Lower lobe of right lung (tissue), 2 donors: ENCODE results near the gene MRPS33. TPM values are rescaled to one million over a fixed set of nuclear protein-coding genes. Genes with fewer than 3 reads are reported as not detected.
A peak's percentile ranks its signal among the peaks of the same experiment; 100 is the strongest.

Experiments used
- ATAC-seq, 2 donors: fragments of 200-7000 bp; cut with Tn5 transposase; one replicate each; pipeline ENCODE4 v1.9.1; 2020 to 2022; ENCODE audit warnings: mild to moderate bottlenecking in 2 of 2, moderate library complexity in 2 of 2
- DNase-seq: peaks from one replicate; pipeline ENCODE4 v3.0.0-alpha.2; 2020
- H3K27ac ChIP-seq: fragments of 200-600 bp; one replicate; pipeline ENCODE4 v1.8.0; 2022
- H3K27me3 ChIP-seq: fragments of 200-600 bp; one replicate; pipeline ENCODE4 v1.8.0; 2022; ENCODE audit warnings: low read depth
- H3K36me3 ChIP-seq: fragments of 200-600 bp; one replicate; pipeline ENCODE4 v1.8.0; 2022; ENCODE audit warnings: mild to moderate bottlenecking
- H3K4me1 ChIP-seq: fragments of 200-600 bp; one replicate; pipeline ENCODE4 v1.8.0; 2022
- H3K4me3 ChIP-seq: fragments of 200-600 bp; one replicate; pipeline ENCODE4 v1.8.0; 2022; ENCODE audit warnings: mild to moderate bottlenecking
- H3K9me3 ChIP-seq: fragments of 200-600 bp; one replicate; pipeline ENCODE4 v1.8.0; 2022
- intact Hi-C: fragments of 100-400 bp; cut with DNase I; formaldehyde crosslinking; loops from one replicate; pipeline ENCODE4 v1.11.0; 2022
- total RNA-seq: library from RNA; stranded (reverse); fragmentation: NEBNext Ultra II Directional; extraction: Animal tissue kit (Norgen Biotek cat#: 25700); gene quantifications from one replicate; pipeline ENCODE4 v1.2.1, GENCODE V29; 2021
- TF ChIP-seq, protein P1 (sequence below): fragments of 200-600 bp; IDR thresholded peaks from one replicate; pipeline ENCODE4 v1.8.0; 2022; ENCODE audit warnings: antibody characterized with exemption, mild to moderate bottlenecking
- donor health status: DM: no; HTN: yes; CAD: no; lungs with severe emphysema.

MRPS33 gene
- total RNA-seq, 1 donor from 2014 or later, result 34.6 TPM

DNA sequence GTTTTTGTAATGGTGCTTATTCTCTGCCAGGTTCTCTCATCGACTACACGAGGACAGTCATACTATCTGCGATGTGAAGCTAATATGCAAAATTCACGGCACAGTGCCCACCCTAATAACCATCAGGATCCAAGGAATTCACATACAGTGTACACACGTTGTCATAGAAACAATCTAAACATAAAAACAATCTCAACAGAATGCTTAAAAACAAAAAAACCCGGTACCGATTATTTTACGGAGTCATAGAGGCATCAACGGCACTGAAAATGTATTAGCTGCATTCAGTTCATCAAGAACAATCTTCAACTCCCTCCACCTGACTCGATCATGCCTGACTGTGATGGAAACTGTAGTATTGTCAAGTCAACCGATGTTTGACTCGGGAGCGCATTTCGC is 628 bp downstream of the MRPS33 start:
- Histone ChIP-seq H3K4me3 (peak overlapping the region; percentile 69), H3K27me3 (no peaks in the 10 kb centered on the region), H3K9me3 (no peaks in the 10 kb centered on the region), H3K4me1 (peaks cover 7% of the 10 kb centered on the region), H3K36me3 (peaks cover 13% of the 10 kb centered on the region), H3K27ac (peak overlapping the region; percentile 88)
- intact Hi-C loops, result loop anchor here (5.0 kb wide), 1 partner anchor 207 kb away; no protein-coding TSS in a partner anchor
- DNase-seq (no peak), ATAC-seq (peak in 1 of 2 donors; percentile 20)
- TF ChIP-seq, protein P1, sequence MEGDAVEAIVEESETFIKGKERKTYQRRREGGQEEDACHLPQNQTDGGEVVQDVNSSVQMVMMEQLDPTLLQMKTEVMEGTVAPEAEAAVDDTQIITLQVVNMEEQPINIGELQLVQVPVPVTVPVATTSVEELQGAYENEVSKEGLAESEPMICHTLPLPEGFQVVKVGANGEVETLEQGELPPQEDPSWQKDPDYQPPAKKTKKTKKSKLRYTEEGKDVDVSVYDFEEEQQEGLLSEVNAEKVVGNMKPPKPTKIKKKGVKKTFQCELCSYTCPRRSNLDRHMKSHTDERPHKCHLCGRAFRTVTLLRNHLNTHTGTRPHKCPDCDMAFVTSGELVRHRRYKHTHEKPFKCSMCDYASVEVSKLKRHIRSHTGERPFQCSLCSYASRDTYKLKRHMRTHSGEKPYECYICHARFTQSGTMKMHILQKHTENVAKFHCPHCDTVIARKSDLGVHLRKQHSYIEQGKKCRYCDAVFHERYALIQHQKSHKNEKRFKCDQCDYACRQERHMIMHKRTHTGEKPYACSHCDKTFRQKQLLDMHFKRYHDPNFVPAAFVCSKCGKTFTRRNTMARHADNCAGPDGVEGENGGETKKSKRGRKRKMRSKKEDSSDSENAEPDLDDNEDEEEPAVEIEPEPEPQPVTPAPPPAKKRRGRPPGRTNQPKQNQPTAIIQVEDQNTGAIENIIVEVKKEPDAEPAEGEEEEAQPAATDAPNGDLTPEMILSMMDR, result no peak

DNA sequence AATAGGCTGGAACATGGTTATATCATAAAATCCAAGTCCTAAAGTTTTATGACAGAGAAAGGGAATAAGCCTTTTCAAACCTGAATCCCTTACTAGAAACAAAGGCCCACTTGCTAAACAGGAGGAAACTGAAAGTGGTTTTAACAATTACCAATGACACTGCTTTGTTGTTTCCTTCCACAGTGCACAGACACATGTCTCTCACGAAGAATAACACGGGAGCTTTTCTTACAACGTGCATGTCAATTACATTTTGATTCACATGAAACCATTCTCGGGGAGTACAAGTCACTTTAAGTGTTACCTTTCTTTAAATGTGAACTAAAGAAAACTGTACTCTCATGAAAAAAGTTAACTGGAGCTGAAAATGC is 1.4 kb downstream of the MRPS33 start:
- Histone ChIP-seq H3K4me1 (peaks cover 7% of the 10 kb centered on the region), H3K27me3 (no peaks in the 10 kb centered on the region), H3K9me3 (no peaks in the 10 kb centered on the region), H3K36me3 (peaks cover 19% of the 10 kb centered on the region), H3K27ac (no peak overlapping the region), H3K4me3 (no peak overlapping the region)
- intact Hi-C loops, result loop anchor here (5.0 kb wide), 1 partner anchor 206 kb away; no protein-coding TSS in a partner anchor
- TF ChIP-seq, protein P1, result no peak
- DNase-seq, result no peak
- ATAC-seq, result no peak

DNA sequence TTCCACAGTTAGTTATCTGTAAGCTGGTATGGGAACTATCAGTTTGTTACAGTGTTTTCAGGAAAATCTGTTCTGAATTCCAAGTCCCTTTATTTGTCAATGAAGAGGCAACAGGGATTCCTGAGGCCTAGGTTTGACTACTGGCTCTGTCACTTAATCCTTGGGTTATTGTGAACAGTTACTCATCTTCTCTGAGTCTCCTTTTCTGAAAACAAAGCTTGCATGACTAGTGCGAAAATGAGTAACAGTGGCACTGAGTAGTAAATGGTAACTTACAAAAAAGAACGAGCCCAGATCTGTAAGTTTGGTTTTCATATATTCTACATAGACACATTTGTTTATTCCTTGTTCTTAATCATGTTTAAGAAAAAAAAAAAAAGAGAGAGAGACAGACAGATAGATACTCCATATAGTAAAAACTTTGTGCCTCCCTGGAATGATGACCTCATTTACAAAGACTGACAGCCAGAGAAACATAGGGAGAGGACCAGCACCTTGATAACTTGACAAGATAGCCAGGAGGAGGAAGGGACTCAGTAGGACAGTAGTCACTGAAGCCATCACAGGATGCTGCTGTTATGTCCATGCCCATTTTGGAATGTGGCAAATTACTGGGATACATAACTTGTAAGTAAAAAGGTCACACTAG is 1.9 kb downstream of the MRPS33 start:
- ATAC-seq, result no peak
- Histone ChIP-seq H3K4me1 (peaks cover 7% of the 10 kb centered on the region), H3K4me3 (no peak overlapping the region), H3K36me3 (peaks cover 22% of the 10 kb centered on the region), H3K27ac (no peak overlapping the region), H3K27me3 (no peaks in the 10 kb centered on the region), H3K9me3 (no peaks in the 10 kb centered on the region)
- intact Hi-C loops, result loop anchor here (5.0 kb wide), 1 partner anchor 206 kb away; no protein-coding TSS in a partner anchor
- TF ChIP-seq, protein P1, result no peak
- DNase-seq, result no peak

DNA sequence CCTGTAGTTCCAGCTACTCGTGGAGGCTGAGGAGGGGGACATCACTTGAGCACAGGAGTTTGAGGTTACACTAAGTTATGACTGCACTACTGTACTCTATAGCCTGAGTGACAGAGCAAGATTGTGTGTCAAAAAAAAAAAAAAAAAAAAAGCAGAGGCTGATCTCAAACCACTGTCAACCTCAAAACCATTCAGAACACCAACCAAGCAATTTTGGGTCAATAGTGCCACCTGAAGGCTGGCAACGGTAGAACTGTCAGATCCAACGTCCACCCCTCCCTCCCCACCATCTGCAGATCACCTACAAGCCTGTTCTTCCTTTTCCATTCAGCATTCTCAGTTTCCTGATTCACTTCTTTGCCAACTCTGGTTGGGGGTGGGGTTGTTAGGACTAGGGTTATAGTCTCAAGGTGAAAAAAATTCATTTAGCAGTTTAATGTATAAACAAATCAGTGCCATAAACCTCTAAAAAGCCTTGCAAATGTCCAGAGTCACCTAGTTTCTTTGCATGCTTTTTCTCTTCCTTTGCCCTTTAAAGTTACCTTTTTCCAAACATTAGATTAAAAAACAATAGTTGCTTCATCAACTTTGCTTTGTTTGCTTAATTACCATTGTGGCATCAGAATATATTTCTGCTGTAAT is 2.6 kb downstream of the MRPS33 start:
- peak; percentile 41 to 48 for ATAC-seq
- intact Hi-C loops, result loop anchor here (5.0 kb wide), 1 partner anchor 205 kb away; no protein-coding TSS in a partner anchor
- peak; percentile 49 for DNase-seq
- peaks cover 7% of the 10 kb centered on the region for H3K4me1 ChIP-seq
- H3K4me3 ChIP-seq, result no peak overlapping the region
- TF ChIP-seq, protein P1, result peak; percentile 60
- H3K27ac ChIP-seq, result no peak overlapping the region
- H3K27me3 ChIP-seq, result no peaks in the 10 kb centered on the region
- peaks cover 29% of the 10 kb centered on the region for H3K36me3 ChIP-seq
- no peaks in the 10 kb centered on the region for H3K9me3 ChIP-seq

DNA sequence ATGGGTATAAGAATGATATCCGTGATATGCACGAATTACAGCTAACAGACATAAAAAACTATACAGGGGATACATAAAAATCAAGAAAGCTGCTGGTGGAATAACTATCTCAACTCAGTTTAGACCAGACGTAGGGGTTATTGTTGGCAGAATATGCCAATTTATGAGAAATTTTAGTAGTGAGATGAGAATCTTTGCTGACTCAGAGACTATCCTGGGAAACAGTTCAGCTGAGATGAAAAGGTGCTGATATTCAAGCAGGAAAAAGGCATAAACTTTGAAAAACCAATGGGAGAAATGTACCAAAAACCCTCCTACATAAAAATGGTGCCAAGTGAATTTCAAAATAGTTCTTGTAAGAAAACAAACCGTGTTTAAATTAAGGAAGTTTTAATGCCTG is 3.3 kb downstream of the MRPS33 start:
- ATAC-seq (no peak), DNase-seq (no peak)
- no peaks in the 10 kb centered on the region for H3K27me3 ChIP-seq
- H3K4me3 ChIP-seq, result no peak overlapping the region
- H3K4me1 ChIP-seq, result peaks cover 7% of the 10 kb centered on the region
- H3K9me3 ChIP-seq, result no peaks in the 10 kb centered on the region
- intact Hi-C loops, result loop anchor here (5.0 kb wide), 1 partner anchor 204 kb away; no protein-coding TSS in a partner anchor
- H3K27ac ChIP-seq, result no peak overlapping the region
- TF ChIP-seq, protein P1, result no peak
- peaks cover 36% of the 10 kb centered on the region for H3K36me3 ChIP-seq
